ENCODE measurements around the gene TRIO. TPM values are rescaled to one million over a fixed set of nuclear protein-coding genes. Genes with fewer than 3 reads are reported as not detected.

Gene TRIO
- total and polyA plus RNA-seq, 2 donors (not counting 1 experiment from before 2014, with no cell fraction given) = 134 to 281 TPM

- no peak overlapping the region for H3K4me3 ChIP-seq (replicated peaks in 1 of 4; ENCODE audit: control extremely low read depth in 1 of 4, insufficient read depth in 1 of 4, low read depth in 3 of 4, low read length in 4 of 4)
- H2AFZ ChIP-seq (ENCODE audit: low read length) = no peak overlapping the region
- H3K9me3 ChIP-seq (ENCODE audit: control insufficient read depth, insufficient read depth, low read depth, low read length) = no peaks in the 10 kb centered on the region
- no peak for TF ChIP-seq EZH2 (IDR thresholded peaks at IDR 0.05; ENCODE audit: low read length, missing control alignments)
- TF ChIP-seq CTCF (conservative IDR thresholded peaks at IDR 0.05 in 1 of 2, IDR thresholded peaks at IDR 0.05 in 1 of 2; ENCODE audit: low read depth in 1 of 2, low read length in 2 of 2) = peak; percentile 38 to 49
- no peak for DNase-seq (ENCODE audit: low read depth in 2 of 2)
- H3K36me3 ChIP-seq (ENCODE audit: control insufficient read depth, insufficient read depth, low read length) = peaks cover 40% of the 10 kb centered on the region
- H3K79me2 ChIP-seq (ENCODE audit: control insufficient read depth, insufficient read depth, low read length) = peaks cover 24% of the 10 kb centered on the region
- no peak overlapping the region for H3K4me2 ChIP-seq (ENCODE audit: extremely low read depth, insufficient read depth, low read length)
- no peaks in the 10 kb centered on the region for H3K4me1 ChIP-seq (ENCODE audit: control insufficient read depth, extremely low read depth, insufficient read depth, low read length)
- no peaks in the 10 kb centered on the region for H4K20me1 ChIP-seq (ENCODE audit: control insufficient read depth, extremely low read depth, insufficient read depth, low read length)
- no peak overlapping the region for H3K27ac ChIP-seq (ENCODE audit: insufficient read depth, low read length)
- H3K27me3 ChIP-seq (ENCODE audit: control insufficient read depth, insufficient read depth, low read length) = no peaks in the 10 kb centered on the region
- no peak overlapping the region for H3K9ac ChIP-seq (ENCODE audit: insufficient read depth, low read length)
These were observed 221.7 kb downstream of the TRIO start for GRCh38 chr5:14364576-14365472.

- Histone ChIP-seq H3K4me1 (ENCODE audit: control insufficient read depth, extremely low read depth, insufficient read depth, low read length) (no peaks in the 10 kb centered on the region), H3K79me2 (ENCODE audit: control insufficient read depth, insufficient read depth, low read length) (peaks cover 22% of the 10 kb centered on the region), H2AFZ (ENCODE audit: low read length) (no peak overlapping the region), H3K9me3 (ENCODE audit: control insufficient read depth, insufficient read depth, low read depth, low read length) (no peaks in the 10 kb centered on the region), H3K27ac (ENCODE audit: insufficient read depth, low read length) (no peak overlapping the region), H4K20me1 (ENCODE audit: control insufficient read depth, extremely low read depth, insufficient read depth, low read length) (no peaks in the 10 kb centered on the region), H3K27me3 (ENCODE audit: control insufficient read depth, insufficient read depth, low read length) (no peaks in the 10 kb centered on the region), H3K9ac (ENCODE audit: insufficient read depth, low read length) (no peak overlapping the region), H3K36me3 (ENCODE audit: control insufficient read depth, insufficient read depth, low read length) (peaks cover 38% of the 10 kb centered on the region), H3K4me3 (replicated peaks in 1 of 4; ENCODE audit: control extremely low read depth in 1 of 4, insufficient read depth in 1 of 4, low read depth in 3 of 4, low read length in 4 of 4) (no peak overlapping the region), H3K4me2 (ENCODE audit: extremely low read depth, insufficient read depth, low read length) (no peak overlapping the region)
- TF ChIP-seq EZH2 (IDR thresholded peaks at IDR 0.05; ENCODE audit: low read length, missing control alignments) (no peak), CTCF (conservative IDR thresholded peaks at IDR 0.05 in 1 of 2, IDR thresholded peaks at IDR 0.05 in 1 of 2; ENCODE audit: low read depth in 1 of 2, low read length in 2 of 2) (no peak)
- peak in 1 of 2 donors; percentile 71 for DNase-seq (ENCODE audit: low read depth in 2 of 2)
These were observed 222.8 kb downstream of the TRIO start for GRCh38 chr5:14365831-14366430.

- H3K4me2 ChIP-seq (ENCODE audit: extremely low read depth, insufficient read depth, low read length) = no peak overlapping the region
- H4K20me1 ChIP-seq (ENCODE audit: control insufficient read depth, extremely low read depth, insufficient read depth, low read length) = no peaks in the 10 kb centered on the region
- H3K9ac ChIP-seq (ENCODE audit: insufficient read depth, low read length) = no peak overlapping the region
- H3K27me3 ChIP-seq (ENCODE audit: control insufficient read depth, insufficient read depth, low read length) = no peaks in the 10 kb centered on the region
- no peaks in the 10 kb centered on the region for H3K4me1 ChIP-seq (ENCODE audit: control insufficient read depth, extremely low read depth, insufficient read depth, low read length)
- TF ChIP-seq EZH2 (IDR thresholded peaks at IDR 0.05; ENCODE audit: low read length, missing control alignments) = no peak
- TF ChIP-seq CTCF (conservative IDR thresholded peaks at IDR 0.05 in 1 of 2, IDR thresholded peaks at IDR 0.05 in 1 of 2; ENCODE audit: low read depth in 1 of 2, low read length in 2 of 2) = no peak
- no peak overlapping the region for H2AFZ ChIP-seq (ENCODE audit: low read length)
- H3K36me3 ChIP-seq (ENCODE audit: control insufficient read depth, insufficient read depth, low read length) = peaks cover 34% of the 10 kb centered on the region
- no peaks in the 10 kb centered on the region for H3K9me3 ChIP-seq (ENCODE audit: control insufficient read depth, insufficient read depth, low read depth, low read length)
- no peak for DNase-seq (ENCODE audit: low read depth in 2 of 2)
- H3K27ac ChIP-seq (ENCODE audit: insufficient read depth, low read length) = no peak overlapping the region
- no peak overlapping the region for H3K4me3 ChIP-seq (replicated peaks in 1 of 4; ENCODE audit: control extremely low read depth in 1 of 4, insufficient read depth in 1 of 4, low read depth in 3 of 4, low read length in 4 of 4)
- peaks cover 18% of the 10 kb centered on the region for H3K79me2 ChIP-seq (ENCODE audit: control insufficient read depth, insufficient read depth, low read length)
These were observed 223.6 kb downstream of the TRIO start for GRCh38 chr5:14366763-14367162.
